ENCODE results near the gene ALDH1A2. TPM values are rescaled to one million over a fixed set of nuclear protein-coding genes. Genes with fewer than 3 reads are reported as not detected.
"Not testable (repeated sequence)": the region's sequence is repeated elsewhere in the genome, so short reads cannot be mapped to it uniquely, and the experiment has no call there.

The ALDH1A2 gene
- polyA plus RNA-seq: 1 to 10 TPM in 1 of 4 donors, under 1 TPM in 2, not detected in 1; 0.45 to 2.5 (median 0.97) TPM
- long read RNA-seq, donor 1: 0 reads
- long read RNA-seq, donor 2, full-length matches to known transcripts: 1 of 1 reads
- long read RNA-seq, donor 2, partial matches to known transcripts: 0 of 1 reads
- long read RNA-seq, donor 2, other reads (novel, unspliced or antisense): 0 of 1 reads
- long read RNA-seq, donor 3: 0 reads
- long read RNA-seq, donor 4: 0 reads
- long read RNA-seq, donor 5, full-length matches to known transcripts: 1 of 1 reads
- long read RNA-seq, donor 5, partial matches to known transcripts: 0 of 1 reads
- long read RNA-seq, donor 5, other reads (novel, unspliced or antisense): 0 of 1 reads
- long read RNA-seq, donor 6, full-length matches to known transcripts: 1 of 1 reads
- long read RNA-seq, donor 6, partial matches to known transcripts: 0 of 1 reads
- long read RNA-seq, donor 6, other reads (novel, unspliced or antisense): 0 of 1 reads
- long read RNA-seq, donor 7, full-length matches to known transcripts: 16 of 16 reads
- long read RNA-seq, donor 7, partial matches to known transcripts: 0 of 16 reads
- long read RNA-seq, donor 7, other reads (novel, unspliced or antisense): 0 of 16 reads
- long read RNA-seq, donor 8: 0 reads
- long read RNA-seq, donor 9: 0 reads
- long read RNA-seq, donor 10, full-length matches to known transcripts: 8 of 8 reads
- long read RNA-seq, donor 10, partial matches to known transcripts: 0 of 8 reads
- long read RNA-seq, donor 10, other reads (novel, unspliced or antisense): 0 of 8 reads

DNA sequence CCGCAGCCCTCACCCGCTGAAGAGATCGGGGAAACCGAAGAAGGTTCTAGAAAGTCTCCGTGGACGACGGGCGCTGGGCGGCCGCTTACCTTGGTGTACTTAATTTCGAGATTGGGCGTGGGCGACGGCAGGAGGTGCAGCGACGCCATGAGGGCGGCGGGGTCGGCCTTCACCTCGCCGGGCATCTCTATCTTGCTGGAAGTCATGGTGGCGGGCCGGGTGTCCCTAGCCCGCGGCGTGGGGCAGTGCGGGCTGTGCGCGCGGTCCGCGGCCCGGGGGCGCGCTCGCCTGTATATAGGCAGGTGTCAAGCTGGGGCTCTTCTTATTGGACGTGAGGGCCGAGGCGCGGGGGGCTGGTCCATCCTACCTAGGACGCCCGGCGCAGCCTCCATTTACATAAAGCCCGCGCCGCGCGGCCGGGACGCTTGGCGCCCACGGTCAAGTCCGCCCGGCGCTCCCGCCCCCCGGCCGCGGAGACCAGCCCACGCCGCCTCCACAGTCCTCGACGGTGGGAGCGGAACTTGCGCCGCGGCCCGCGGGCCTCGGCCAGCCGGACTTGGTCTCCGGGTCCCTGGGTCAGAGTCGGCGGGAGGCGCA, at the start of gene ALDH1A2:
ALDH1A2 (minus strand) TSS at position 267 of the 597 bp plus-strand sequence; CDS start at position 206, 61 bp downstream.
- Histone ChIP-seq H3K27ac (ENCODE audit: low read depth in 1 of 3, low read length in 2 of 3) (no peak within 1 kb of the TSS), H3K36me3 (ENCODE audit: control insufficient read depth in 3 of 3, insufficient read depth in 2 of 3, low read depth in 1 of 3, low read length in 3 of 3) (no peaks in the 10 kb centered on the region), H3K9me3 (ENCODE audit: control insufficient read depth in 2 of 2, insufficient read depth in 1 of 2, low read depth in 1 of 2, low read length in 1 of 2) (no peaks in the 10 kb centered on the region), H3K4me1 (ENCODE audit: control insufficient read depth in 3 of 3, insufficient read depth in 2 of 3, low read depth in 1 of 3, low read length in 2 of 3) (peaks cover 0 to 5% (median 2%) of the 10 kb centered on the region in 3 donors), H3K4me3 (ENCODE audit: low read depth in 1 of 3, low read length in 3 of 3) (peak within 1 kb of the TSS; percentile 36 to 60 (median 42)), H3K27me3 (ENCODE audit: control insufficient read depth in 3 of 3, insufficient read depth in 3 of 3, low read length in 3 of 3) (peaks cover 13 to 48% (median 20%) of the 10 kb centered on the region in 3 donors)
- no peak for FAIRE-seq
- peak in 1 of 2 donors; percentile 55 for DNase-seq
- 3 to 6% (median 3%) methylated on average over 49 to 75 of the region's 75 CpGs for WGBS, 3 donors

DNA sequence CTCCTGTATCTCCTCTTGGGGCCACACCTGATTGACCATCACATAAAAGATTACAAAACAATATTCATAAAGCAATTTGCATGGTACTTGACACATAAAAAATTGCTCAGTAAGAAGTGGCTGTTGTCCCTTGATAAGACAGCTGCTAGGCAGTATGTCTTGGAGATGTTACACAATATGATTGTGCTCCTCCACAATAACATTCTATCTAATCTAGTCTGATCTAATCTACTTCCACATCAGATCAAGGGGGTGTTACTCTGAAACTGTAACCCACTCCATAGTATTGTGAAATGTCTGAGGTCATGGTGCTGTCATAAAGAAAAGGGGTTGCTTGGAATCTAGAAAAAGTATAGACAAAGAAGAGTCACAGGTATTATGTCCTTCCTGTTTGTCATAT, 49.3 kb upstream of the ALDH1A2 start:
- Histone ChIP-seq H3K36me3 (ENCODE audit: control insufficient read depth in 3 of 3, insufficient read depth in 2 of 3, low read depth in 1 of 3, low read length in 3 of 3) (no peaks in the 10 kb centered on the region), H3K9me3 (ENCODE audit: control insufficient read depth in 2 of 2, insufficient read depth in 1 of 2, low read depth in 1 of 2, low read length in 1 of 2) (no peaks in the 10 kb centered on the region), H3K27me3 (ENCODE audit: control insufficient read depth in 3 of 3, insufficient read depth in 3 of 3, low read length in 3 of 3) (peaks cover 0 to 3% (median 0%) of the 10 kb centered on the region in 3 donors), H3K27ac (ENCODE audit: low read depth in 1 of 3, low read length in 2 of 3) (no peak overlapping the region), H3K4me1 (ENCODE audit: control insufficient read depth in 3 of 3, insufficient read depth in 2 of 3, low read depth in 1 of 3, low read length in 2 of 3) (no peaks in the 10 kb centered on the region), H3K4me3 (ENCODE audit: low read depth in 1 of 3, low read length in 3 of 3) (no peak overlapping the region)
- DNase-seq: no peak
- FAIRE-seq: no peak

DNA sequence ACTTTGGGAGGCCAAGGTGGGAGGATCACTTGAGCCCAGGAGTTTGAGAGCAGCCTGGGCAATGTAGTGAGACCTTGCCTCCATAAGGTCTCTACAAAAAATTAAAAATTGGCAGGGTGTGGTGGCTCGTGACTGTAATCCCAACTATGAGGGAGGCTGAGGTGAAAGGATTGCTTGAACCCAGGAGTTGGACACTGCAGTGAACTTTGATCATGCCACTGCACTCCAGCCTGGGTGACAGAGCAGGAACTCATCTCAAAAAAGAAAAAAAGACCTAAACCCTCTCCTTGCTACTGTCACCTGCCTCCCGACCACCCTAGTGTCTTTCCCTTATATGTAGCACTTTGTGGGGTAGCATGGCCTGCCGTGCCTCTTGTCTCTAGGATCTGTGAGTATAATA, 48.9 kb upstream of the ALDH1A2 start:
- Histone ChIP-seq H3K9me3 (ENCODE audit: control insufficient read depth in 2 of 2, insufficient read depth in 1 of 2, low read depth in 1 of 2, low read length in 1 of 2) (no peaks in the 10 kb centered on the region), H3K4me1 (ENCODE audit: control insufficient read depth in 3 of 3, insufficient read depth in 2 of 3, low read depth in 1 of 3, low read length in 2 of 3) (no peaks in the 10 kb centered on the region), H3K36me3 (ENCODE audit: control insufficient read depth in 3 of 3, insufficient read depth in 2 of 3, low read depth in 1 of 3, low read length in 3 of 3) (no peaks in the 10 kb centered on the region), H3K4me3 (ENCODE audit: low read depth in 1 of 3, low read length in 3 of 3) (no peak overlapping the region), H3K27ac (ENCODE audit: low read depth in 1 of 3, low read length in 2 of 3) (no peak overlapping the region), H3K27me3 (ENCODE audit: control insufficient read depth in 3 of 3, insufficient read depth in 3 of 3, low read length in 3 of 3) (peaks cover 0 to 6% (median 0%) of the 10 kb centered on the region in 3 donors)
- WGBS, 3 donors: 65 to 76% (median 73%) methylated on average over 3 of the region's 3 CpGs
- no peak for DNase-seq
- FAIRE-seq: no peak

DNA sequence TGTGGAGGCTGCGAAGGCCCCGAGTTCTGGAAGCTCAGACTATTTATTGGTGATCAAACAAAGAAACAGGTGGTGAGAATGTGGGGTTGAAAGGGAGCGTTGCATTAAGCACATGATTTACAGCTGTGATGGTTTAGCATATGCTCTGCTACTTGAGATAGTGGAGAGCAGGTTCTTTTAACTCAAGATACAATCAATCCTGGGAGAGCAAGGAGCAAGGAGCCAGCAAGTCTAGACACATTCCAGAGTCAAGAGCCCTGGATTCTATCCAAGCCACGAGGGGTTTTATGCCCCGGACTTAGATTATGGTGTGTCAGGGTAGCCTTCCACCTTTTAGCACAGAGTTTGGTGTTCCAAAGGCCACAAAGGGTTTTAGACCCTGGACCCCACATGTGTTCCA, 47.8 kb upstream of the ALDH1A2 start:
- not testable (repeated sequence) for H3K36me3 ChIP-seq (ENCODE audit: control insufficient read depth in 3 of 3, insufficient read depth in 2 of 3, low read depth in 1 of 3, low read length in 3 of 3); H3K9me3 ChIP-seq (ENCODE audit: control insufficient read depth in 2 of 2, insufficient read depth in 1 of 2, low read depth in 1 of 2, low read length in 1 of 2); H3K4me3 ChIP-seq (ENCODE audit: low read depth in 1 of 3, low read length in 3 of 3); DNase-seq; H3K4me1 ChIP-seq (ENCODE audit: control insufficient read depth in 3 of 3, insufficient read depth in 2 of 3, low read depth in 1 of 3, low read length in 2 of 3); FAIRE-seq; H3K27ac ChIP-seq (ENCODE audit: low read depth in 1 of 3, low read length in 2 of 3); H3K27me3 ChIP-seq (ENCODE audit: control insufficient read depth in 3 of 3, insufficient read depth in 3 of 3, low read length in 3 of 3)
- WGBS, 3 donors: 17 to 36% (median 28%) methylated on average over 5 of the region's 5 CpGs

DNA sequence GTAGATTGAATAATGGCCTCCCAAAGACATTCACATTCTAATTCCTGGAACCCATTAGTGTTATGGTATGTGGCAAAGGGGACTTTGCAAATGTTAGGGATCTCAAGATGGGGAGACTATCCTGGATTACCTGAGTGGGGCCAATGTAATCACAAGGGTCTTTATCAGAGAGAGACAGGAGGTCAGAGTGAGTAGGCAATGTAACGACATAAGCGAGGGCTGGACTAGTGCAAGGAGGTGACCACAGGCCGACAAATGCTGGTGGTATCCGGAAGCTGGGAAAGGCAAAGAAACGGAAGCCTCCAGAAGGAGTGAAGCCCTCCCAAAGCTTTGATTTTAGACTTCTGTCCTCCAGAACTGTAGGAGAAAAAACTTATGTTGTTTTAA, 46.2 kb upstream of the ALDH1A2 start:
- Histone ChIP-seq H3K27ac (ENCODE audit: low read depth in 1 of 3, low read length in 2 of 3) (no peak overlapping the region), H3K4me3 (ENCODE audit: low read depth in 1 of 3, low read length in 3 of 3) (no peak overlapping the region), H3K36me3 (ENCODE audit: control insufficient read depth in 3 of 3, insufficient read depth in 2 of 3, low read depth in 1 of 3, low read length in 3 of 3) (no peaks in the 10 kb centered on the region), H3K9me3 (ENCODE audit: control insufficient read depth in 2 of 2, insufficient read depth in 1 of 2, low read depth in 1 of 2, low read length in 1 of 2) (no peaks in the 10 kb centered on the region), H3K4me1 (ENCODE audit: control insufficient read depth in 3 of 3, insufficient read depth in 2 of 3, low read depth in 1 of 3, low read length in 2 of 3) (no peaks in the 10 kb centered on the region), H3K27me3 (ENCODE audit: control insufficient read depth in 3 of 3, insufficient read depth in 3 of 3, low read length in 3 of 3) (peaks cover 0 to 7% (median 0%) of the 10 kb centered on the region in 3 donors)
- 88 to 94% (median 90%) methylated on average over 5 of the region's 5 CpGs for WGBS, 3 donors
- DNase-seq (no peak), FAIRE-seq (no peak)

DNA sequence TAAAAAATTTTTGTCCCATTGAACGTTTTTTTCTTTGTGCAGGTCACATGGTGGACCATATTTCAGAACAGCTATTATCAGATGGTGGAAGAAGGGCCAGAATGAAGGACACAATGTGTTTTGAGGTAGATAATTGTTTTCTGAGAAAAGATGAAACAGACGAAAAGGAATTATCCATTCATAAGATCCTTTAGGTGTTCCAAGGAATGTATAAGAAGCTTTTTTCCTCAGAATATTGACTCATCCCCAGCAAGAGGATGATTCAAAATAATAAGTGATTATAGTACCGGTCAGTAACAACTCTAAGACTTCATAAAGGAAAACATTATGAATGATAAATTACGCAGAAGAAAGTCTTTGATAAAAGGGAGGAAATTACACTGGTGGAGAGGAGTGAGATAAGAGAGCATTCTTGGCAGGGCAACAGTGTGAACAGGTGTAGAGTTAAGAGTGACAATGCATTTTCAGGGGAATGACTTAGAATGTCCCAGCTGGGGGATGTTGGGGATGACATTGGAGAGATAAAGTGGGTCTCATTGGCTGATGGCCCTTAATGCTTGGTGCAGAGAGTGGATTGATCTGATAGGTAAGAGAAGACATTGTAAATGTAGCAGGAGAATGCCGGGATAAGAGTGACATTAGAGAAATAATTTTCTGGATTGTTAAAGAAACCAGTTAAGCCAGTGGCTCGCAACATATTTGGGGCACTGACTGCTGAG, 45.6 kb upstream of the ALDH1A2 start:
- WGBS, 3 donors: 14 to 54% (median 31%) methylated on average over 6 of the region's 6 CpGs
- no peak overlapping the region for H3K27ac ChIP-seq (ENCODE audit: low read depth in 1 of 3, low read length in 2 of 3)
- DNase-seq (peak in 1 of 2 donors; percentile 25), FAIRE-seq (no peak)
- H3K9me3 ChIP-seq (ENCODE audit: control insufficient read depth in 2 of 2, insufficient read depth in 1 of 2, low read depth in 1 of 2, low read length in 1 of 2): no peaks in the 10 kb centered on the region
- H3K27me3 ChIP-seq (ENCODE audit: control insufficient read depth in 3 of 3, insufficient read depth in 3 of 3, low read length in 3 of 3): peaks cover 0 to 7% (median 0%) of the 10 kb centered on the region in 3 donors
- no peak overlapping the region for H3K4me3 ChIP-seq (ENCODE audit: low read depth in 1 of 3, low read length in 3 of 3)
- no peaks in the 10 kb centered on the region for H3K4me1 ChIP-seq (ENCODE audit: control insufficient read depth in 3 of 3, insufficient read depth in 2 of 3, low read depth in 1 of 3, low read length in 2 of 3)
- H3K36me3 ChIP-seq (ENCODE audit: control insufficient read depth in 3 of 3, insufficient read depth in 2 of 3, low read depth in 1 of 3, low read length in 3 of 3): no peaks in the 10 kb centered on the region

DNA sequence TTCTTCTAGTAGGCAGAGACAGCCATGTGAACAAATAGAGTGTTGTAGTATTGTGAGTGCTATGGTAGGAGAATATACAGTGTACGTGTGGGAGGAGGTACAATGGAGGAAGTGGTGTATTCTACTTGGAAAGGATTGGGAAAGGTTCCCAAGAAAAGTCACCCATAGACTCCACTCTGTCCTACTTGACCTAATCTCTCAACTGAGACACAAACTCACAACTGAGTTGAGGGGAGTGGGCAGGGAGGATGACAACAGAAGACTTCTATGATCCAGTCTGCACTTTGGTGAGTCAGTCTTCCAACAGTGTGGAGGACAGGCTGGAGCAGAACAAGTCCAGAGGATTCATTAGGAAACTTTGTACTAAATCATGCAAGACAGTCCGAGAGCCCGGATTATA, 43.9 kb upstream of the ALDH1A2 start:
- H3K4me1 ChIP-seq (ENCODE audit: control insufficient read depth in 3 of 3, insufficient read depth in 2 of 3, low read depth in 1 of 3, low read length in 2 of 3): no peaks in the 10 kb centered on the region
- H3K4me3 ChIP-seq (ENCODE audit: low read depth in 1 of 3, low read length in 3 of 3): no peak overlapping the region
- no peaks in the 10 kb centered on the region for H3K9me3 ChIP-seq (ENCODE audit: control insufficient read depth in 2 of 2, insufficient read depth in 1 of 2, low read depth in 1 of 2, low read length in 1 of 2)
- H3K27ac ChIP-seq (ENCODE audit: low read depth in 1 of 3, low read length in 2 of 3): no peak overlapping the region
- H3K36me3 ChIP-seq (ENCODE audit: control insufficient read depth in 3 of 3, insufficient read depth in 2 of 3, low read depth in 1 of 3, low read length in 3 of 3): no peaks in the 10 kb centered on the region
- 86 to 92% (median 87%) methylated on average over 3 of the region's 3 CpGs for WGBS, 3 donors
- DNase-seq (no peak), FAIRE-seq (no peak)
- H3K27me3 ChIP-seq (ENCODE audit: control insufficient read depth in 3 of 3, insufficient read depth in 3 of 3, low read length in 3 of 3): peaks cover 0 to 7% (median 0%) of the 10 kb centered on the region in 3 donors

DNA sequence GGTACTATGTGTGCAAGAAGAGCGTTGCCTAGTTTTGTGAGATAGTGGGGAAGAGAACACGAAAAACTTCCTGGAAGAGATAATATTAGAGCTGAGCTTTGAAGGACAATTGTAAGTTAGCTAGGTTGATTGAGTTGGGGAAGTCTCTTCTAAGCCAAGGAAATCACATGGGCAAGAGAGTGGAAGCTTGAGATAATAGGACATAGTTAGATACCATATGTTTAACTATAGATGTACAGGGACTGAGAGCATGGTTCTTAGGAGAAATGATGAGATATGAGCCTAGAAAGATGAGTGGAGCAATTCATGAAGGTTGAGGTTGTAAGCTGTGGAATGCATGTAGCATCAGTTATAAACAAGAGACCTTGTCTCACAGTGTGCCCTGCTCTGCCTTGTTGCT, 42.6 kb upstream of the ALDH1A2 start:
- H3K36me3 ChIP-seq (ENCODE audit: control insufficient read depth in 3 of 3, insufficient read depth in 2 of 3, low read depth in 1 of 3, low read length in 3 of 3): no peaks in the 10 kb centered on the region
- H3K4me1 ChIP-seq (ENCODE audit: control insufficient read depth in 3 of 3, insufficient read depth in 2 of 3, low read depth in 1 of 3, low read length in 2 of 3): no peaks in the 10 kb centered on the region
- 70 to 76% (median 73%) methylated on average over 2 of the region's 2 CpGs for WGBS, 3 donors
- H3K4me3 ChIP-seq (ENCODE audit: low read depth in 1 of 3, low read length in 3 of 3): no peak overlapping the region
- DNase-seq: no peak
- no peak for FAIRE-seq
- no peaks in the 10 kb centered on the region for H3K9me3 ChIP-seq (ENCODE audit: control insufficient read depth in 2 of 2, insufficient read depth in 1 of 2, low read depth in 1 of 2, low read length in 1 of 2)
- no peak overlapping the region for H3K27ac ChIP-seq (ENCODE audit: low read depth in 1 of 3, low read length in 2 of 3)
- H3K27me3 ChIP-seq (ENCODE audit: control insufficient read depth in 3 of 3, insufficient read depth in 3 of 3, low read length in 3 of 3): peaks cover 0 to 7% (median 0%) of the 10 kb centered on the region in 3 donors
